Measurements from ENCODE around the gene APOBEC3A.

GRCh38 chr22:38966380-38966702, 8.9 kb downstream of the APOBEC3A start:
- TF ChIP-seq CTCF (IDR thresholded peaks at IDR 0.05): no peak
- TF ChIP-seq EP300 (IDR thresholded peaks at IDR 0.05): no peak
- TF ChIP-seq POLR2A (IDR thresholded peaks at IDR 0.05): no peak
